GM19035 (cell line): Measurements from ENCODE around the gene NFE2.
"Not testable (repeated sequence)": the region's sequence is repeated elsewhere in the genome, so short reads cannot be mapped to it uniquely, and the experiment has no call there.

ENCODE experiments used
- ATAC-seq: cut with Tn5 transposase; IDR thresholded peaks from one replicate; pipeline ENCODE4 v1.9.1; 2021; ENCODE audit not compliant: unreplicated experiment

NFE2 gene

GRCh38 chr12:54300732-54301427 lies at the start of gene NFE2:
Gene NFE2, minus strand, starts transcription at chr12:54301015. Its CDS starts 5,767 bp downstream, at chr12:54295248.
- no peak for ATAC-seq

- no peak for ATAC-seq
These were observed 48.9 kb upstream of the NFE2 start for GRCh38 chr12:54349679-54350078.

- ATAC-seq: no peak
These were observed 48.2 kb upstream of the NFE2 start for GRCh38 chr12:54349036-54349435.

GRCh38 chr12:54341378-54342300 lies 40.8 kb upstream of the NFE2 start:
- no peak for ATAC-seq

- no peak for ATAC-seq
These were observed 40.0 kb upstream of the NFE2 start for GRCh38 chr12:54340846-54341245.

- ATAC-seq: no peak
These were observed 38.0 kb upstream of the NFE2 start for GRCh38 chr12:54338698-54339296.

- no peak for ATAC-seq
These were observed 37.2 kb upstream of the NFE2 start for GRCh38 chr12:54337854-54338650.

GRCh38 chr12:54337280-54337842 lies 36.5 kb upstream of the NFE2 start:
- no peak for ATAC-seq

GRCh38 chr12:54333420-54334034 lies 32.7 kb upstream of the NFE2 start:
- no peak for ATAC-seq

- ATAC-seq: no peak
These were observed 30.6 kb upstream of the NFE2 start for GRCh38 chr12:54331461-54331860.

GRCh38 chr12:54330442-54330841 lies 29.6 kb upstream of the NFE2 start:
- ATAC-seq: no peak

GRCh38 chr12:54329759-54330158 lies 28.9 kb upstream of the NFE2 start:
- no peak for ATAC-seq

GRCh38 chr12:54328595-54329337 lies 28.0 kb upstream of the NFE2 start:
- ATAC-seq: no peak

GRCh38 chr12:54325442-54326109 lies 24.8 kb upstream of the NFE2 start:
- ATAC-seq: not testable (repeated sequence)

GRCh38 chr12:54324617-54325441 lies 24.0 kb upstream of the NFE2 start, which contains the start of gene COPZ1:
Gene COPZ1, plus strand, starts transcription at chr12:54325131. Its CDS starts 33 bp downstream, at chr12:54325164.
- ATAC-seq: peak; percentile 99

GRCh38 chr12:54321363-54321762 lies 20.5 kb upstream of the NFE2 start:
- no peak for ATAC-seq

- ATAC-seq: not testable (repeated sequence)
These were observed 11.5 kb upstream of the NFE2 start for GRCh38 chr12:54312309-54312708.

GRCh38 chr12:54311051-54311450 lies 10.2 kb upstream of the NFE2 start:
- ATAC-seq: no peak
